ENCODE measurements around the gene NTHL1.

Gene NTHL1

DNA sequence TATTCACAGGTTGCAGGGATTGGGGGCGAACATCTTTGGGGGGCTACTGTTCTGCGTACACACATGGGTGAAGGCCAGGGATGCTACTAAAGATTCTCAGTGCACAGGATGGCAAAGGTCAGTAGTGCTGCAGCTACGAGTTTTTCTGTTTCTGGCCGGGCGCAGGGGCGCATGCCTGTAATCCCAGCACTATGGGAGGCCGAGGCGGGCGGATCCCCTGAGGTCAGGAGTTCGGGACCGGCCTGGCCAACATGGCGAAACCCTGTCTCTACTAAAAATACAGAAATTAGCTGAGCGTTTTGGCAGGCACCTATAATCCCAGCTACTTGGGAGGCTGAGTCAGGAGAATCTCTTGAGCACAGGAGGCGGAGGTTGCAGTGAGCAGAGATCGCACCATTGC lies 34.1 kb downstream of the NTHL1 start:
- in situ Hi-C loops (cut with MboI; ENCODE audit: low sequenced_read_pairs): loop anchor here (25.0 kb wide), 1 partner anchor 124 kb away; the partner anchor contains the start of genes PKD1 and RAB26

DNA sequence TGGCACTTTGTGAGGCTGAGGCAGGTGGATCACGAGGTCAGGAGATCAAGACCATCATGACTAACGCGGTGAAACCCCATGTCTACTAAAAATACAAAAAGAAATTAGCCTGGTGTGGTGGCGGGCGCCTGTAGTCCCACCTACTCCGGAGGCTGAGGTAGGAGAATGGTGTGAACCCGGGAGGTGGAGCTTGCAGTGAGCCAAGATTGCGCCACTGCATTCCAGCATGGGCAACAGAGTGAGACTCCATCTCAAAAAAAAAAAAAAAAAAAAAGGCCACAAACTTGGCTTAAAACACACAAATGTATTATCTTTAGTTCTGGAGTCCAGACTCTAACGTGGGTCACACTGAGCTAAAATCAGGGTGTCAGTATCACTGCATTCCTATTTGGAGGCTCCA lies 35.9 kb downstream of the NTHL1 start:
- in situ Hi-C loops (cut with MboI; ENCODE audit: low sequenced_read_pairs): loop anchor here (25.0 kb wide), 1 partner anchor 126 kb away; the partner anchor contains the start of genes PKD1 and RAB26

DNA sequence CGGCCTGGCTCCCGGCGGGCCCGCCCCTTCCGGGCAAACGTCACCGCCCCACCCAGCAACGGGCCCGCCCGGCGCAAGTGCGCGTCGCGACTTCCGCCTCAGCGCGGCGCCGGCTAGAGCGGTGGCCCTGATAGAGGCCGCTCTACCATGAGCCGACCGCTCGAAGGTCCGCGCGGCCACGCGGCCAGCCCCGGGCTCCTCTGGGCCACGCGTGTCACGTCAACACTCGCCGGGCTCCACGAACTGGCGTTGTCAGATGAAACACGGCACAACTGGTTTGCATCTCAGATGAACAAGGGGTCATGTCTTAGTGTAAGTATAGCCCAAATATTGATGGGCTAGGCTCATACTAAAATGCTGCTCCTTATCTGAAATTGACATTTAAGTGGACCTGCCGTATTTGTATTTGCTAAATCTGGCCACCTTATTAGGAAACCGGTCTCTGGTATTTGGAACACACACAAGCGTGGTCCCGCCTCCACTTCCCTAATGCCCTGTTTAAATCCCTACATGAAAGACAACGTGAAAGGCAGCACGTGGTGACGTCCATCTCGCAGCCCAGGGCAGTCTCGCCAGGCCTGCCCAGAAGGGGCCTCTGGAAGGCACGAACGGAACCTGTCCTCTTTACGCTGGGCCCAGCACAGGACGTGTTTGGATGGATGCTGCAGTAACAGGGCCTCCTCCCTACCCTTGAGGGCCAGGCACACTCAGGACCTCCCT lies 37.7 kb downstream of the NTHL1 start, which contains the start of gene ZNF598:
Gene ZNF598 (minus strand): TSS at position 31 of the 720 bp plus-strand sequence.
- in situ Hi-C loops (cut with MboI; ENCODE audit: low sequenced_read_pairs): loop anchor here (25.0 kb wide), 1 partner anchor 127 kb away; the partner anchor contains the start of genes PKD1 and RAB26

DNA sequence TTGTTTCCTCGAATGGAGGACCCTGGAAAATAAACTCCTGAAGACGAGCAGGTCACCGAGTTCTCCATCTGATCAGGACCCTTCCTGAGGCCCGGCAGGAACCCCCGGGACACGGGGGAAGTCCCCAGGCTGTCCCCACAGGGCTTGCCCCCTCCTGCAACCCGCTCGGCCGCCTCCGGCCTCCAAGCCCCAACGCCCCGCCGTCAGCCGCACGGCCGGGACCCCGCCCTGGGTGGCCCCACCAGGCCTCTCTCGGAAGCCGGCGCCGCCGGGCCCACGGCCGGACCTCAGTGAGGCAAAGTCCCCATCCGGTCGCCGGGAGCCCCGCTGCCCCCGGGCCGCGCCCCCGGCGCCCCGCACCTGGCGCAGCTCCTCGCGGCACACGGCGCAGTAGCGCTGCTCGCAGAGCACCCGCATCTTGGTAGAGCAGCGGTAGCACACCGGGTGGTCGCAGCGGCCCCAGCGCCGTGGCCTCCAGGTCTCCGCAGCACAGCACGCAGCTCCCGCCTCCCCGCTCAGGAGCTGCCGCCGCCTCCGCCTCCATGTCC lies 38.4 kb downstream of the NTHL1 start:
- in situ Hi-C loops (cut with MboI; ENCODE audit: low sequenced_read_pairs): loop anchor here (25.0 kb wide), 1 partner anchor 128 kb away; the partner anchor contains the start of genes PKD1 and RAB26

DNA sequence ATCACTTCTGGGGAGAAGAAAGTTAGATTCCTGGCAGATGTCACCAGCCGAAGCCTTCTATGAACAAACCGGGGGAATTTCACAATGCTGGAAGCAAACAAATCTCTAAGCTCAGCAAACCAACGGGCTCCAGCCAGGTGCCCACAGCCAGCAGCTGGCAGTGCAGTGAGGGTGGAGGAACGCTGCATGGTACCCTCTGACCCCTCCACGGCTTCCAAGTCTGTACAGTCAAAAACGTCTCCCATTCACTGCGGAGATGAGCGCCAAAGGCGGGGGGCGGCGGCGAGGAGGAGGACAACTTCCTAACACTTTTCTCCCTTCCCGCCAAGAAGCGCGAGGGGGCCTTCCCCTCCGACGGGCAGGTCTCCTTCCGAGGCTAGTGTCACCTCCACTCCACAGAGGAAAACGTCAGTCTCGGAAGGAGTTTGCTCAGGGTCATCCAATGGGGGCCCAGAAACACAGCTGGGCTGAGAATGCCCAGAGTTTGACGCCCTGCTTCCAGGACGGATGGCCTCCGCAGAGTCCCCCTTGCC lies 38.9 kb downstream of the NTHL1 start:
- in situ Hi-C loops (cut with MboI; ENCODE audit: low sequenced_read_pairs): loop anchor here (25.0 kb wide), 1 partner anchor 129 kb away; the partner anchor contains the start of genes PKD1 and RAB26

DNA sequence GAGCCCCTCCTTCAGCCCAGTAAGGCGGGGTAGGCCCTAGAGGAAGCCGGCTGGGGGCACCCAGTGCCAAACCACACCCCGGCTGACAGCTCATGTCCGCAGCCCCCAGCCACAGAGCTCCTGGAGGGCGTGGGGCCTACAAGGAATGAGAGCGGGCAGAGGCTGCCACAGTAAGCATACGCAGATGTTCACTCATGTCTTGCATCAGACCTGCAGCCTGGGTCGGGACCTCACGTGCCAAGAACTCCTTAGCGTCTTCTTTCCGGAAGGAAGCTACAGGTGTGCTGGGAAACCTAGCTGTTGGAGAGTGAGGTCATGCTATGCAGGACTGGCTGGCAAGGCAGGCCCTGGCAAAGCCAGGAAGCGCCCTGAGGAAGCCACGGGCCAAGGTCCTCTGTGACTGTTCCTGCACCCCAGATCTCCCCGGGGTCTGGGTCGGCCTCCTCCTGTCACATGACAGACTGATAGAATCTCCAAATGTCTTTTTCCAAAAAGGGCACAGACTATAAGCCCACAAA lies 39.6 kb downstream of the NTHL1 start:
- in situ Hi-C loops (cut with MboI; ENCODE audit: low sequenced_read_pairs): loop anchor here (25.0 kb wide), 1 partner anchor 129 kb away; the partner anchor contains the start of genes PKD1 and RAB26

DNA sequence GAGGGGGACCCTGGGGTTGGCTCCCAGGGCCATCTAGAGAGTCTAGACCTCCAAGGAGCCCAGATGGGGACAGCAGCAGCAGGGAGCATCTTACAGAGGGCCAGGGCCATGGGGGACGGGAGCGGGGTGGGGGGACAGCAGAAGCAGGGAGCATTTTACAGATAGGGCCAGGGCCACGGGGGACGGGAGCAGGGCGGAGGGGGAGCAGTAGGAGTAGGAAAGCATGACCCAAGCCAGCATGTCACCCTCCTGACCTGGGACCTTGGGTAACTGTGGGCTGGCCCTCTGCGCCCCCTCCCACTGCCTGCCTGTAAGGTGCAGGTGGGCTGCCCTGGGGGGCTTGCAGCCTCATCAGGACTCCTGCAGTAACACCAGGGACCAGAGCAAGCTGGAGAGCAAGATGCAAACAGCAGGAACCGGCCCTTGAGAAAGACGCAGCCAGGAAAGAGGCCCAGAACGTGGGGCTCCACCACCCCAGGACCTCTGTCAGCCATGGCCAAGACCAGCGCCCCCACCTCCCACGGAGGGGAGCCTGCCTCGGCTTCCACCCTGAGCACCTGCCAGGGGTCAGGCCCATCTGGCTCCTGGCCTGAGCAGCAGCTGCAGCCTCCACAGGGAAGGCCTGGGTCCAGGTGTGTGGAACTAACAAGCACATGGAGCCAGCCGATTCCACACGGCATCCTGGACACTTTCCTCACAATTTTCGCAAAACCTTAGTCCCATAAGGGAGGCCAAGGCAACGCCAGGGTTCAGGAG lies 40.4 kb downstream of the NTHL1 start:
- in situ Hi-C loops (cut with MboI; ENCODE audit: low sequenced_read_pairs): loop anchor here (25.0 kb wide), 1 partner anchor 130 kb away; the partner anchor contains the start of genes PKD1 and RAB26

DNA sequence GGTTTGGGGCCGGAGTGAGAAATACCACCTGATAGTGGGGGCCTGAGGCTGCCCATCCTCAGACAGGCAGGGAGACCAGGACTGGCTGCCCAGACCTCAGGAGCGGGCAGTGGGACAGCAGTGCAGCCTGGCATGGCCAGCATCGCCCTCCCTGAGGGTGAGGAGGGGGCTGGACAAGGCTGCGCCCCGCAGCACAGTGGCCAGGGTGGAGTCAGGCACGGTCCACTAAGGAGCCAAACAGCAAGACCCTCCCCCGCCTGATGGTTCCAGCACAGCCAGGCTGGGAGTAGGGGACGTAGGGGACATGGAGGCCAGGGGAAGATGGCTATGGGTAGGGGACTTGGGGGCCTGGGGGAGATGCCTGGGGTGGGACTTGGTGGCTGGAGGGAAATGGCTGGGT lies 41.3 kb downstream of the NTHL1 start:
- in situ Hi-C loops (cut with MboI; ENCODE audit: low sequenced_read_pairs): loop anchor here (25.0 kb wide), 1 partner anchor 131 kb away; the partner anchor contains the start of genes PKD1 and RAB26

DNA sequence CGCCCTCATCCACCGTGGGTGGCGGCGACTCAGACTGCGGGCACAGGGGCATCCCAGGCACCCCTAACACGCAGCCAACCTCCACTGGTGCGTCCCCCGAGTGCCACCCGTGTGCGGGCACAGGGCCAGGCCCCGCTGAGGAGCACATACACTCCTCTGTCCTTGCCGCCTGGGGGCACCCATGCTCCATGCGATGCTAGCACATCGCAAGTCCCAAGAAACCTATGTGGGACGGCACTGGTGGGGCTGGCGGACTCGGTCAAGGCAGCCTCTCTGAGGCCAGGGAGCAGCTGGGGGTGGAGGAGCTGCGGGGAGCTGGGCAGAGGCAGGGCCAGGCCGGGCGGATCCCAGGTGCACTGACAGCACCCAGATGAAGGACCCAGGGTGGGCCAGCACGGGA lies 42.0 kb downstream of the NTHL1 start:
- in situ Hi-C loops (cut with MboI; ENCODE audit: low sequenced_read_pairs): loop anchor here (25.0 kb wide), 1 partner anchor 132 kb away; the partner anchor contains the start of genes PKD1 and RAB26

DNA sequence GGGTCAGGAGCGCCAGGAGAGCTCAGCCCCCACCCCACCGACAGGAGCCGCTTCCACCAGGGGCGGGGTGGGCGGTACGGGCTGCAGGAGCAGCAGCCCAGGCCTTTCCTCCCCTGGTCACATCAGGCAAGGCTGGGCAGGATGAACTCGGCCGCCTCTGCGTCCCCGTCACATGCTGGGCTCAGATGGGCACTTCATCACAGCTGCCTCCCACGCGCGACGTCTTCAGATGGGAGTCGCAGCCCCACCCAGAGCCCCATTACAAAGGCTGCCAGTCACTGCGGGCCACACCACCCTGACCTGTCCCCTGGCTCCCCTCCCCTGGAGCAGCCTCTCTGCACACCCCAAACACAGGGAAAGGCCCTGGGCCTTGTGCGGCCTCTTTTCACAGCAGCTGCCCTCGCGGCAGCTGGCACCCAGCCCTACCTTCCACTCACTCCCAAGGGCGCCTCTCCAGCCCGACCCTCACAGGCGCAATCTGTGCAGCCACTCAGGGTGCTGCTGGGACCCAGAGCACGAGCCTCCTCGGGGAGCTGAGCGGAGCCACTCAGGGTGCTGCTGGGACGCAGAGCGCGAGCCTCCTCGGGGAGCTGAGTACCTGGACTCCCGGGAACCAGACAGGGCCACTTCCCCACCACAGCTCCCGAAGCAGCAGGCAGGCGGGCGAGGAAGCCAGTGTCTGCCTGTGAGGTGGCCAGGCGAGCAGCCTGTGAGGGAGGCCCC lies 42.7 kb downstream of the NTHL1 start:
- in situ Hi-C loops (cut with MboI; ENCODE audit: low sequenced_read_pairs): loop anchor here (25.0 kb wide), 1 partner anchor 132 kb away; the partner anchor contains the start of genes PKD1 and RAB26

DNA sequence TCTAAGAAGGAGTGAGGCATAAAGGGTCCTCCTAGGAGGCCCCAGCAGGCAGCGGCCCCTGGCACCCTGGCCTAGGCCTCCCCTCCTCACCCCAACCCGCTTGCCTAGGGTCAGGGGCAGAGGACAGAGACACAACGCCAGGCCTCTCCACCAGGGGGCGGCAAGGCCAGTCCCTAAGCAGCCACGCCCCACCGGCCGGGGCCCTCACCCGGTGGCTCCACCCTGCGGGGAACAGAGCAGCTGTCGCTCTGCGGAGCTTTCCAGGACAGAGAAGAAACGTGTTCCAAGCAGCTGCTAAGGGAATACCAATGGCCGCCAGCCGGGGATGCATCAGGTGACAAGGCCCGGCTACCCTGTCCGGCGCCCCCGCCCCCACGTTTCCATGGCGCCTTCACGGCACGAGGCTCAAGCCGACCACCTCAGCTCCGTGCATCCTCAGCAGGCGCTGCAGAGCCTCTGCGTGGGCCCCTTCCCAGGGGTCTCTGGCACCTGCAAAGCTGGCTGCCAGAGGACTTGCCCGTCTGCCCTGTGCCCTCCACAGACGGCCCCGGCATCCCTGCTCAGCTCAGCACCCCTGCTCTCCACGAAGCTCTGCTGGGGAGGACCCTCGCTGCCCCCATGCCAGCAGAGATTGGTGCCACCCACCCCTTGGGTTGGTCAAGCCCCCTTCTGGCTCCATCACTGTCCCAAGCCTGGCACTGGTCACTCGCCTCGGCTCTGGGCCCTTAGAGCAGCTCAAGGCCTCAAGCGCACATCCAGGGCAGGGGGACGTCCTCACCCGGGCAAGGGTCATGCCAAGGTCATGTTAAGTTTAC lies 43.6 kb downstream of the NTHL1 start:
- in situ Hi-C loops (cut with MboI; ENCODE audit: low sequenced_read_pairs): loop anchor here (25.0 kb wide), 1 partner anchor 133 kb away; the partner anchor contains the start of genes PKD1 and RAB26

DNA sequence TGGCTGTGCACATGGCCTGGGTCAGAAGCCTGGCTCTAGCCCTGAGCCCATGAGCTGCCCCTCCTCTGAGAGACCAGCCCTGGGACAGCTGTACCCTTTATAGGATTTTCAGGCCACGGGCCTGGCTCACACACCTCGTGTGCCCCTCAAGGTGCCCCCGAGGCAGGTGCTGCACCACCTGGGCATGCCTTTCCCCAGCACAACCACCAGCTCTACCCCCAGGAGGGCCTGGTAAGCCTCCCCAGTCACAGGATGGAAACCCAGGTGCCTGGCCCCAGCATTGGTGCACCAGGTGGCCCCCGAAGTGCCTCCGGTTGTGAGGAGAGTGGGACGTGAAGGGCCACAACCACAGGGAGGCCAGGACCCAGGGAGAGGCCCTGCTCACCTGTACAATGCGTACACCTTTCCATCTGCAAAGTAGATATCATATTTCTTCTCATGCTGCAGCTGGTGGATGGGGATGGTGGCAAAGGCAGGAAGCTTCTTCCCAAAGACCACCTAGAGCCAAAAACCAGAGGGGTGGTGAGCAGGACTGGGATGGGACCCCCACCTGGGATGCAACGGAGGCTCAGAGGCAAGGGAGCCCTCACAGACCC lies 44.3 kb downstream of the NTHL1 start:
- in situ Hi-C loops (cut with MboI; ENCODE audit: low sequenced_read_pairs): loop anchor here (25.0 kb wide), 1 partner anchor 134 kb away; the partner anchor contains the start of genes PKD1 and RAB26

DNA sequence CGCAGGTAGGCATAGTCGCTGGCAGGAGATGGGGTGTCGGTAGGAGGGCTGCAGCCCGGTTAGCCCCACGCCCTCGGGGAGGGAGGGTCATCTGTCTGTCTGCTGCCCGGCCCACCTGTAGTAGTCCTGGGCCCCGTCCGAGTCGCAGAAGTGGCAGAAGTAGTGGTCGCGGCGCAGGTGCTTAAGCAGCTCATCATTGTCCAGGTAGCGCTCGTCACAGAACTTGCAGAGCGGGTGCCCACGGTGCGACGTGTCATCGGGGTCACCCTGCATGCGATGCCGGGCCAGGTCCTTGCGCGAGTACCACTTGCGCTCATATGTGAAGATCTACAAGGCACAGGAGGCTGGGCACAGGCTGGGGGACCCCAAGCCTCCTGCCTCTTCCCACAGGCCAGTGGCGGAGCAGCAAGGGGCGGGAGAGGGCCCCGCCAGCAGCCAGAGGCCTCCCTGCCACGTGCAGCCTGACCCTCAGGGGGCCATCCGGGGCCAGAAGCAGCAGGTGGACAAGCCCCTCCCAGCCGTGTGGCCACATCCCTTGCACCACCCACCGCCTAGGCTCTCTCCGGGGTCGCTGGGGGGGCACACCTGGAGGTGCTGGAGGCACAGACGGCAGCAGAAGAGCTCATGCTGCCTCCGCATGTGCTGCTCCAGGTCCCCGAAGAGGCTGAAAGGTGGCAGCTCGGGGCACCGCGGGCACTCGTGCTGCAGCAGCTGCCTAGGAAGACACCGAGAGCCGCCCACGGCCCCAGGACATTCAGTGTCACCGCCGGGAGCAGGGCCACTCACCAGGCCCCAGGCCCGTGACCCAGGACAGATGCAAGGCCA lies 45.0 kb downstream of the NTHL1 start:
- in situ Hi-C loops (cut with MboI; ENCODE audit: low sequenced_read_pairs): loop anchor here (25.0 kb wide), 1 partner anchor 135 kb away; the partner anchor contains the start of genes PKD1 and RAB26

DNA sequence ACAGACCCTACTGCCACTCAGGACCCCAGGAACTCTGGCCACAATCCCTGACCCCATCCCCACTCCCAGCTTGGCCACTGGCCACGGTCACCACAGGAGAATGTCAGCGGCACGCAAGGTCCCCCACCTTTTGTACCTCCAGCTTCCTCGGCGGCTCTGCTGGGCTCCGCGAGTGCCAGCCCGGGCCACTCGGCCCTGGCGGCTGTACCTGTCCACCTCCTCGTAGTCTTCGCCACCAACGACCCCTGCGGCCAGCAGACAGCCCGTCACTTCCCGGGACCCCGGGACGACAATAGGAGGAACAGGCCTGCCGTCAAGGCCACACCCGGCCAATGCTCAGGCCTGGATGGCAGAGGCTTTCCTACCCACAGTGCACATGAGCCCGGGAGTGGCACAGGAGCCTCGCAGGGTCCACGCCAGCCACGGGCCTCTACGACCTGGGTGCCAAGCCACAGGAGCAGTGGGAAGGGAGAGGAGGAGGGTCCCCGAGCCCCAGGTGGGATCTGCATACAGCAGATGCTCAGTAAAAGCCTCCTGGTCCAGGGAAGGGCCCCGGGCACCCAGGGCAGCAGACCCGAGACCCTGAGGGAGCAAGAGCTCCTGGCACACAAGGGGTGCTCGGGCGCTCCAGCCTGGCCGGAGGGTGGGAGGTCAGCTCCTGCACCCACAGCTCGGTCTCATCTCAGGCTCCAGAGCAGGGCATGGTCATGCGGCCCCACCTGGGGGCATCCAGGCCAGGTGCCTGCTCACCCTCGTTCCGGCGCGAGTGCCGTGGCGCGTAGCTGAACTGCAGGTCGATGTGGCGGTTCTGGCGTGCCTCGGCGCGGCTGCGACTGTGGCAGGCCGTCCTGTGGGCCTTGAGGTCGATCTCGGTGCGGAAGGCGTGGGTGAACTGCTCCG lies 45.9 kb downstream of the NTHL1 start:
- in situ Hi-C loops (cut with MboI; ENCODE audit: low sequenced_read_pairs): loop anchor here (25.0 kb wide), 1 partner anchor 136 kb away; the partner anchor contains the start of genes PKD1 and RAB26

DNA sequence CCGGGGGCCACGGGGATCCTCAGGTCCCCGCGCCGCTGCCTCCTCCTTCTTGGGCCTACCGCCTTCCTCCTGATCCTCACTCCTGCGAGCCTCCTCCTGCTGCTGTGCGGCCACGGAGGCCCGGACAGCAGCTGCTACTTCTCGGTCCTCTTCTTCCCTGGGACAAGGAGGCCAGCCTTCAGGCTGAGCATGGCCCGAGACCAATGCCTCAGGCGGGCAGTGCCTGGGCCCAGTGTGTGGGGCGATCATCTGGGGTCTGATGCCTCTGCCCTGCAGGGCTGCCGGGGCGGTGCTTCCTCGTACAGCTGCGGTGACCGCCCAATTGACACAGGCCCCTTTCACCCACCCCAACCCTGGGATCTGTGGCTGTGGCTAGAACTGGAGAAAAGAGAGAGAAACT lies 46.6 kb downstream of the NTHL1 start:
- in situ Hi-C loops (cut with MboI; ENCODE audit: low sequenced_read_pairs): loop anchor here (25.0 kb wide), 1 partner anchor 136 kb away; the partner anchor contains the start of genes PKD1 and RAB26

DNA sequence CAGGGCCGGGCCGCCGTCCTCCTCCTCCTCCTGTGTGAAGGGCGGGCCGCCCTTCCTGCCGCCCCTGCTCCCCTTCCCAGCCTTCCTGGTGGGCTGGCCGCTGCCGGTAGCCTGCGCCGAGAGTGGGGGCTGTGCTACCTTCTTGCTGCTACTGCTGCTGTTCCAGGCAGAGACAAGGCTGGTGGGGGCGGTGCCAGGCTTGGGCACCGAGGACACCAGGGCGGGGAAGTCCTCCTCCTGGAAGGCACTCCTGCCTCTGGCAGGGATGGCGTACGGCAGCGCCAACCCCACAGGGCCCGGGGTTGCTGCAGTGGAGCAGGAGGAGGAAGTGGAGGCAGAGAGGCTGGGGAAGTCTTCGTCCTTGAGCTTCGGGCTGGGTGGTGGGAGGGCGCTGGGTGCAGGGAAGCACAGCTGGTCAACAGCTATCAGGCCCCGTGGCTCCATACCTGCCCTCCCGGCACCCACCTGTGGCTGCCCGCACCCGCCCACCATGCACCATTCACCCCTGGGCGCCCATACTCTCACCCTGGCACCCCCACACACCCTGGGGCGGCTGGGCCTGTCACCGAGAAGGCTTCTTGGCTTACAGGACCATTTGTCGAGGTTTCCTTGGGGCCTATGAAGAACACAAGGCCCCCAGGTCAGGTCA lies 47.6 kb downstream of the NTHL1 start:
- in situ Hi-C loops (cut with MboI; ENCODE audit: low sequenced_read_pairs): loop anchor here (25.0 kb wide), 1 partner anchor 137 kb away; the partner anchor contains the start of genes PKD1 and RAB26
